HG03280 (cell line): ENCODE measurements around the gene ADNP.
"Not testable (repeated sequence)": the region's sequence is repeated elsewhere in the genome, so short reads cannot be mapped to it uniquely, and the experiment has no call there.

Experiments
- ATAC-seq: cut with Tn5 transposase; IDR thresholded peaks from one replicate; pipeline ENCODE4 v1.9.1; 2021; ENCODE audit warnings: mild to moderate bottlenecking, moderate library complexity; ENCODE audit not compliant: unreplicated experiment

ADNP gene

DNA sequence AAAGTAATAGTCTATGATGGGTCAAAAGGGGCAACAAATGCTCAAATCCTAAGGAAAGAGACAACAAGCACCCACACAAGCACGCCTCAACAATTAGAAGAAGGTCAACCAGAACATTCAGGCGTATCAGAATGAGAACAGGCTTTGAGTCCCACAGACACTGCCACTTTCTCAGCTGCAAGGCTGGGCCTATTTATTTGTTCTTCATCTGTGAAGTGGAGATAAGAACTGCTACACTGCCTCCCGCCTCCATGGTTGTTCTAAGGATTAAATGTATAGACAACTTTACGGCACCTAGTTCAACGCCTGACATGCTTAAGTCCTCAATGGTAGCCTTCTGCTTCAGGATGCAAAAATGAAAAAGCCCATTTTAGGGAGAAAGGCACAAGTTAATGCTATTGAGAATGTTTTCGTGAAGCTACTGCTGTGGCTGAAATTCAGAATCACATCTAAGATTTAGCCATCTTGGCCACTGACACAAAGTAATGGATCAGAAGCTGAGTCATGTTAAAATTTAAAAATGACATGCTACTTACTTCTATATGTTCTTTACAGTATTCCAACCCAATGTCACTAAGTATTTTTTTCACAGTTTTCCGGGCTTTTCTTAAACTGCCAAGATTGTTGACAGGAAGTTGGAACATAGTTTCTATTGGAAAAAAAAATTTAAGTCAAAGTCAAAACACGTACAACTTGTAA lies 27.7 kb downstream of the ADNP start:
- ATAC-seq: no peak

DNA sequence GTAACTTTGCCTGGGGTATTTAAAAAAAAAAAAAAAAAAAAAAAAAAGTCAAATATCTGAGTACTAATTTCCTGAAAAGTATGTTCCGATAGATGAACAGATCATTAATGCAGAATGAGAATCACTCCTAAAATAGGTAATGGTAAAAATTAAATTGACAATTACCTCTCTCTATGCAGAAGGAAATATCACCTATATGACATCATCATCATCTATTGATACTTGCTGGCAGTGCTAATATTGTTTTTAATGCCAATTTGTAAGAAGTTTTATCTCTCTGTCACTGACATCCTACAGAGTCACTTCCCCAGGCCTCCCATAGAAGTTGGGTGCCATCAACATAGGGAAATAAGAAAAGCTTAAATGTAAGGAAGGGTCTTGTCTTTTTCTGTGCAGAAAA lies 29.9 kb downstream of the ADNP start:
- no peak for ATAC-seq

DNA sequence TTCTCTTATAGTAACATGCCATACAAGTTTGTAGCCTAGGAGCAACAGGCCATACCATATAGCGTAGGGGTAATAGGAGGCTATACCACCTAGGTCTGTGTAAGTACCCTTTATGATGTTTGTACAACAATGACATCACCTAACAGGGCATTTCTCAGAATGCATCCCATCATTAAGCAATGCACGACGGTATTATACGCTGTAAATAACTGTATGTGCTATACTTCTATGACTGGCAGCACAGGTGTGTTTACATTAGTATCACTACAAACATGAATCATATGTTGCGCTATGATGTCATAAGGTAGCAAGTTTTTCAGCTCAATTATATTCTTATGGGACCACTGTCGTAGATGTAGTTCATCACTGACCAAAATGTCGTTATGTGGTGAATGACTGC lies 31.0 kb downstream of the ADNP start:
- ATAC-seq: no peak

DNA sequence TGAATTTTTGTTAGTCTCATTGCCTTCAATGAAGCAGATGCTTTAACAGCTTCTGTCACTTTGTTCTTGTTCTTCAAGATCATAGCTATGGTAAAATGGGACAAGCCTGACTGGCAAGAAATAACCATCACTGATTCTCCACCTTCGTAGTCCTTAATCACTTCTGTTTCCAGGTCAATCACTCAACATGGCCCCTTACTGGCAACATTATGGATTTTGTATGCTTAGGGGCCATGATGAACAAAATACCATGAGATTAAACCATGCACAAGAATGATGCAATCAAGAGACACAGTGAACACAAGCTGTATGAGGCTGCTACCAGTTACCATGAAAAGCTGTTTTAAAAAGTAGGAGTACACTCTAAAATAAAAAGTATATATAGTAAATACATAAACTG lies 32.8 kb downstream of the ADNP start:
- ATAC-seq: no peak

DNA sequence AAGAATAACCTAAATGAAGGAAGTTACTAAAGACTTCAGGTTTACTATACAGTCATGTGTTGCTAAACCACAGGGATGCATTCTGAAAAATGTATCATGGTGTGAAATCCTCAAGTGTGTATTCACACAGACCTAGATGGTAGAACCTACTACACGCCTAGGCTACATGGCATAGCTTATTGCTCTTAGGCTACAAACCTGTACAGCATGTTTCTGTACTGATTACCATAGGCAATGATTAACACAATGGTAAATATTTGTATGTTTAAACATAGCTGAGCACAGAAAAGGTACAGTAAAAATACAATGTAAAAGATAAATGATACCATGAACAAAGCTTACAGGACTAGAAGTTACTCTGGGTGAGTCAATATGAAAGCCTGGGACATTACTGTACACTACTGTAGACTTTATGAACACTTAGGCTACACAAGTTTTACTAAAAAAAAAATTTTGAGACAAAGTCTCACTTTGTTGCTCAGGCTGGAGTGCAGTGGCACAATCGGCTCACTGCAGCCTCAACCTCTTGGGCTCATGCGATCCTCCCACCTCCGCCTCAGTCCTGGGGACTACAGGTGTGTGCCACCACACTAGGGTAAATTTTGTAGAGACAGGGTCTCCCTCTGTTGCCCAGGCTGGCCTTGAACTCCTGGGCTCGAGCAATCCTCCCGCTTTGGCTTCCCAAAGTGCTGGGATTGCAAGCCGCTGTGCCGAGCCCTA lies 36.0 kb downstream of the ADNP start:
- no peak for ATAC-seq

DNA sequence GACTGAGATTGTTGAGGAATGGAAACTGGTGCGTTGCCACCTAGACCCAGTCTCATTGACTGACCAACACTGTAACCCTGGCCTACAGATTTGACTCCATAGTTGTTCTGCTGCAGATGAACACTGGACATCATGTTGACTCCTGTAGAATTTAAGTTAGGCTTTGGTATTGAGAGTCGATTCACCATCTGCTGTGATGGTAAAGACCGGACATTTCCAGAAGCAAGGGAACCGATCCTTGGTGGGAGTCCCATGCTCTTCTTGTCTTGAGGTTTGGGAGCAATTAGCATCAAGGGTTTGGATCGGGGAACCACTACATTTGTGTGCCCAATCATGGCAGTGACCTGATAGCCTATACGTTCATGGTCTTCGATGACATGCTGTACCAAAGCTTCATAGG lies 37.6 kb downstream of the ADNP start:
- ATAC-seq: no peak

DNA sequence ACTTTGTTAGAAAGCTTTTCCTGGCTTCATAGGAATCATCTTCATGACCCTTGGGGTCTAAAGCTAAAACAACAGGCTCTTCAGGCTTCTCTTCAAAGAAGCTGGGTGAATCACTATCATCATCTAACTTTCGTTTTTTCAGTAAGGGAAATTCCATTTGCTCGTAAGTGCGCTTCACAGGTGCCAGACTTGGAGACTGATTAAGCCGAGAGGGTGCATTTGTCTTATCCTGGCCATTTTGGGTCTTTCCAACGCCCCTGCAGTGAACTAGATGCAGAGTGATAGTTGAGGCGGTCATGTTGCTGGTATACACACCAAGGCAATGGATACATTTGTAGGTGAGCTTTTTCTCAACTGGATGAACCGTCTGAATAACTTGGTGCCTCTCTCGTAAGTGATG lies 38.8 kb downstream of the ADNP start:
- ATAC-seq: no peak

DNA sequence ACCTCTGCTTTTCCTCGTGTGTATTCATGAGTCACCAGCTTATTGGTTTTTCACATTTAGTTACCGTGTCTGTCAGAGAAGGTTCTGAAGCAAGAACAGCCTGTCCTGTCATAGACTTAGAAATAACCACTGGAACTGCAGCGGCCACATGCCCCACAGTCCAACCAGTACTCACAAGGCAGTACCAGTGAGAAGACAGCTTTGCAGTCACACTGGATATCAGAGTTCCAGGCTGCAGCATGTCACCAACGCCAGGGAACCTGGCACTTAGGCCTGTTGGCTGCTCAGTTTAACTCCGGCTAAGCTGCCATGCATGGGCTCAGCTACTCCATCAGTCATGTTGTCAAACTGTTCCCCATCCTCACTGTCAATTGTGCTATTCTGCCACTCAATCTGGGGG lies 40.1 kb downstream of the ADNP start:
- ATAC-seq: no peak

DNA sequence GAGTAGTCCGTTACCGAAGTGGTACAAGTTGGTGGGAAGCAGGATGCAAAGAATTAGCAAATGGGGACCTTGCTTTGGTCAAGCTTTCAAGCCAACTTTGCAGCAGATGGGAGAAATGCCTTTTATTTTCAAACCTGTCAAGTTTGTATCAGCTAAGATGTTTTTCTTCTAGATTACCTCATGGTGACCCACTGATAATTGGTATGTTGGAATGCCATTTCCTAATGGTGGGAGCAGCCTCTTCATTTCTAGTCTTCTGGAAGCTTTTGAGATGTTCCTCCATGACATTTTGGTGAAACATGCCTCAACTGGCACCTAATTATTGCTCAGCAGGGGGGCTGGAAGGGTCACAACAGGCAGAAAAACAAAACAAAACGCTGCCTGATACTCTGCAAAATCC lies 43.7 kb downstream of the ADNP start:
- no peak for ATAC-seq

DNA sequence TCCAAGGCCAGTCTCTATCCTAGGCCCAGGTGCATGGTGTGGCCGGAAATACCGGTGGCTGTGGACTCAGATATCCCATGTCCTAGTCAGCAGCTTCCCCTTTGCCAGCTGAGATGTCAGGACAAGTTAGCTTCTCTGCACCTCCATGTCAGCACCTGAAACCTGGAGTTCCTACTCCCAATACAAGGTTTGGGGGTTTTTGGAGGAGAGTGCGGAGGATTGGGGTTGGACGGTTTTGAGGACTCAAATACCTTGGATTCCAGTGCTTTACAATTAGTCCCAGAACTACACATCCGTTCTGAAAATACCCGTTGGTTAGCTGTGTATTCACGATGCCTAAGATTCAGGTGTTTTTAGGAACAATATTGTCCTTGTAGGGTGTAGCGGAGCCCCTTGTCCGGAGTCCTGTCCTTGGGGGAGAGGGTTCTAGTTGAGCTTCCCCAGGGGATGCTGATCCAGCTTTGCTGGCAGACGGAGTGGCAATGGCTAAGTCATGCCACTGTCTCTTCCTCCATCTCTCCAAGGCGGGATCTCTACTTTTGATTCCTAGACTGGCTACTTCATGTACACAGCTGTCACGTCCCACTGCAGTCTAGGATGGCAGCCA lies 45.0 kb downstream of the ADNP start:
- ATAC-seq: no peak

DNA sequence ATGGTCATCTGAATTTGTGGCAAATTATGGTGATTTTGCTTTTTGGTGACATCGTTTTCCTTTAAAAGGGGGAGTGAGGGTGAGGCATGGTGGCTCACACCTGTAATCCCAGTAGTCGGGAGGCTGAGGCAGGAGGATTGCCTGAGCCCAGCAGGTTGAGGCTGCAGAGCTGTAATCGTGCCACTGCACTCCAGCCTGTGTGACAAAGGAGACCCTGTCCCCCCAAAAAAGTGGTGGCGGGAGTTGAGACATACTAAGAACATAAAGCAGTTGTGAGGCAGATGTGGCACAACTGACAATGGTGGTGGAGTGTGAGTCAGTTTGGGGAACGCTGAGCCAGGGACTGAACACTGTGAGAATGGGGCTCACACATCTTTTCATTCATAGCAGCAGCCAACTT lies 45.5 kb downstream of the ADNP start:
- ATAC-seq: no peak

DNA sequence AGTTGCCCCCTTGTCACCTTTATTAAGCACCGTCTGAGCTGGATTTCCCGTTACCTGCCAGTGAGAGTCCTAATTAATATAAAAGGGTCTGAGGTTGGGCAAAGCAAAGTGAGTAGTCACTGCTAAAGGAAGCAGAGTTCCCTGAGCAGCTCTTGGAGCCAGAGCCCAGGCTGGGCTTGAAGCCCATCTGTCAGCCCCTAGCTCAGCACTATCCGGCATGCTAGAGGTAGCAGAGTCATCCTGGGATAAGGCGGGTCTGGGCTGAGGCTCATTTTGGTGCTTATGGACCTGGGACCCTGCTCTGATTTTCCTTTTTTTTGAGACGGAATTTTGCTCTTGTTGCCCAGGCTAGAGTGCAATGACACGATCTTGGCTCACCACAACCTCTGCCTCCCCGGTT lies 46.2 kb downstream of the ADNP start:
- no peak for ATAC-seq

DNA sequence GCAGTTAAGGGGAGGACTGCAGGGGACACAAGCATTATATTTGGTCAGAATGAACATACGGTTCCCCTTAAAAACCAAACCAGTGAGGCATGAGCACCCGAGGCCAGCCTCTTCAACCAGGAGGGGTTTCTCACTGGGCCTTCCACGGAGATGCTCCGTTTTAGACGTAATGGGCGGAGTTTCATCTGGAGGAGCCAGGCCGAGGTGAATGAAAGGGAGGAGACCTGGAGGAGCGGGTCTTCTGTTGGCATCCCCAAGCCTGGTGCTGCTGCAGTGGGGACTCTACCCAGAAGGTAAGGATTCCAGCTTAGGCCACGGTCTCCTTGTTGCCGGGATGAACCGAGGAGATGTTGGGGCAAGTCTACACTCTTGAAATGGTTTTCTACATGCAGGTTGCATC lies 47.4 kb downstream of the ADNP start:
- no peak for ATAC-seq

DNA sequence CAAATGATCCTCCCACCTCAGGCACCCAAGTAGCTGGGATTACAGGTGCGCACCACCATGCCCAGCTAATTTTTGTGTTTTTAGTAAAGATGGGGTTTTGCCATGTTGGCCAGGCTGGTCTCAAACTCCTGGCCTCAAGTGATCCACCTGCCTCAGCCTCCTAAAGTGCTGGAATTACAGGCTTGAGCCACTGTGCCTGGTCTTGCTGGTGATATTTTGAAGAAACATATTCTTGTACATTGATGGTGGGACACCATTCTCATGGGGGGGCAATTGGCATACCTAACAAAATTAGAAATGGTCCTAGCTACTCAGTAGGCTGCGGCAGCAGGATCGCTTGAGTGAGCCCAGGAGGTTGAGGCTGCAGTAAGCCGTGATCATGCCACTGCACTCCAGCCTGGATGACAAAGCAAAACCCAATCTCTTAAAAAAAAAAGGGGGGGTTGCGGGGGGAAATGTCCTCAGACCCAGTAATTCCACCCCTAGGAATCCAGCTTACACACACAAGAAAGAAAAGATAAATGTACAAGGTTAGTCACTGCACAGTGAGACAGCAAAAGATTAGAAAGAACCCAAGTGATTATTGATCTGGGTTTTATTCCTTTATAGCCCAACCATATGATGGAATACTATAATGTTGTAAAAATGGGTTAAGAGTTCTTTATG lies 49.3 kb downstream of the ADNP start:
- not testable (repeated sequence) for ATAC-seq

DNA sequence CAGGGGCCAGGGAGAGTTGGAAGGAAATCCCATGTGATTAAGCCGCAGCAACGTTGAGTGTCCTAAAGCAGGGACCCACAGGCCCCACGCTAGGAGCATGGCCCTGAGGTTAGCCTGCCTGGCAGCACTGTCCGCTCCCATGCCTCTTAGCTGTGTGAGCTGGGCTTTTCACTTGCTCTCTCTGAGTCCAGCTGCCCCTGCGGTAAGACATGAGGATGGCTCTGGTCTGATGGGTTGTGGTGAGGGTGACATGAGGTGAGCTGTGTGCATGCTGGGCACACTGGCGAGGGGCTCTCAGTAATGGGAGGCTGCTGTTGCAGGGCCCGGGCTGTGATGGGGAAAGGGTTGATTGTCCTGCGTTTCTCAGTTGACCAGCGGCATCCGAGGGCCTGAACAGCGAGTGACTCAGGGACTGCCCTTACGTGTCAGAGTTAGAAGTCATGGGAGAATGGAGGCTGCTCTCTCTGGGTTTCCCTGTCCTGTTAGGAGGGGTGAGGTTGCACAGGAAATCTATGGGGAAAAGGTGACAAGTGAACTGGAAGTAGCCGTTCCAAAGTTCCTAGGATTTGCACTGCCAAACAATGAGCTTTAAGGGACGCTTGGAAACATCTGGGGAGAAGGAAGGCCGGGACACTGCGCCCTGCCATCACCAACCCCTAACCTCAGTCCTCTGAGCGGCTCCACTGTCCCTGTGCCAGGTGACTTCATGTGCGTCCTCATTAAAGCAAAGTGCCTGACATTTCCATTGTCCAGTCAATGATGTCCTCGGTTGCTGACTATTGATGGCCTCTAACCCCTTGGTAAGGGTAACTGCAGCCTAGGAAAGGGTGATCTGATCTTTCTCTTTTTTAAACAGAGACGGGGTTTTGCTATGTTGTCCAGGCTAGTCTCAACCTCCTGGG lies 51.3 kb downstream of the ADNP start:
- ATAC-seq: no peak

DNA sequence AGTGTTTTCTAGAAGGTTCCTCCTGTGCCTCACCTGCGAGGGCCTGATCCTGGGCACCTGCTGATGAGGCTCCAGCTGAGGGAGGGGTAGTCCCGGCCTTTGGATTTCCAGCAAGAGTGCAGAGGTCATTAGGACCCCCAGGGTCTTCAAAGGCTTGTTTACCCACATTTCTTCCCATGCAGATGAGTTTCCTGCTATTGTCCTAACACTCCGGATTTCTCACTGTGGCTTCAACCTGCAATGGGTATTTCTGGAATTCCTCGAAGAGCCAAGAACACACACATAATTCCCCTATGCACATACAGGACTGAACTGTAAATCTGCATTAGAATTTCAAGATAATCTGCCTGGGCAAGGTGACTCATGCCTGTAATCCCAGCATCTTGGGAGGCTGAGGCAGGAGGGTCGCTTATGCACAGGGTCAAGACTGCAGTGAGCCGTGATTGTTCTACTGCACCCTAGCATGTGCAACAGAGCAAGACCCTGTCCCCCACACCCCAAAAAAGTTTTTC lies 53.9 kb downstream of the ADNP start:
- ATAC-seq: no peak

DNA sequence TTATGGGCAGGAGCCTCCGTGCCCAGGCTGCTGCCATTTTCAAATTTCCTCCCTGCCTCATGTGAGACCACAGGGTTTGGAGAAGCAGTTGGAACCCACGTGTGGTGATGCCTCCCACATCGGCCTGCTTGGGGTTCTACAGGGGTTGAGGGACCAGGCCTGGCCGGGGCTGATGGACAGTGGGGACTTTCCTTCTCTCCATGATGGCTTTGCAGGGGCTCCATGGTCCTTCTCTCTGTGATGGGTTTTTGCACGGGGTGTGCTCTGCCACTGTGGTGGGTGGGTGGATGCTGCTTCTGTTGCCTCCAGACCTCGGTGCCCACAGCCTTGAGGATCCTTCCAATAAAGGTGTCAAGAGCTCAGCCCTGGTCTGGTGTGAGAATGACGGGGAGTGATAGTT lies 54.4 kb downstream of the ADNP start:
- no peak for ATAC-seq

DNA sequence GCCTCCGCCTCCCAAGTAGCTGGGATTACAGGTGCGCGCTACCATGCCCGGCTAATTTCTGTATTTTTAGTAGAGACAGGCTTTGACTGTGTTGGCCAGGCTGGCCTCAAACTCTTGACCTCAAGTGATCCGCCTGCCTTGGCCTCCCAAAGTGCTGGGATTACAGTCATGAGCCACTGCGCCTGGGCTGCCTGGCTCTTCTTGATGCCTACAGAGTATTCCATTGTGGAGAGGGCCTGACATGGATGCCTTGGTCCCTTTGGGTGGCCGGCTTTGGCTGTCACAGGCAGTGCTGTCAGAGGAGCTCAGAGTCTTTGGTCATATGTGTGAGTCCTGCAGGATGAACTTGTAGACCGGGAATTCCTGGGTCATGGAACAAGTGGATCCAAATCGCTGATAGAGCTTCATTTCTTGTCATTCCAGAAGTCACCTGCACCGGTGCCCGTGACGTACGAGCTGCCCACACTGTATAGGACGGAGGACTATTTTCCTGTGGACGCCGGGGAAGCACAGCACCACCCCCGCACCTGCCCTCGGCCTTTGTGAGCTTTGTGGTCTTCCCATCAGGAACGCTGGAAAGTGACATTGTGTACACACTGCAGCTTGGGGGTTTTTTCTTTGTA lies 55.1 kb downstream of the ADNP start:
- no peak for ATAC-seq

DNA sequence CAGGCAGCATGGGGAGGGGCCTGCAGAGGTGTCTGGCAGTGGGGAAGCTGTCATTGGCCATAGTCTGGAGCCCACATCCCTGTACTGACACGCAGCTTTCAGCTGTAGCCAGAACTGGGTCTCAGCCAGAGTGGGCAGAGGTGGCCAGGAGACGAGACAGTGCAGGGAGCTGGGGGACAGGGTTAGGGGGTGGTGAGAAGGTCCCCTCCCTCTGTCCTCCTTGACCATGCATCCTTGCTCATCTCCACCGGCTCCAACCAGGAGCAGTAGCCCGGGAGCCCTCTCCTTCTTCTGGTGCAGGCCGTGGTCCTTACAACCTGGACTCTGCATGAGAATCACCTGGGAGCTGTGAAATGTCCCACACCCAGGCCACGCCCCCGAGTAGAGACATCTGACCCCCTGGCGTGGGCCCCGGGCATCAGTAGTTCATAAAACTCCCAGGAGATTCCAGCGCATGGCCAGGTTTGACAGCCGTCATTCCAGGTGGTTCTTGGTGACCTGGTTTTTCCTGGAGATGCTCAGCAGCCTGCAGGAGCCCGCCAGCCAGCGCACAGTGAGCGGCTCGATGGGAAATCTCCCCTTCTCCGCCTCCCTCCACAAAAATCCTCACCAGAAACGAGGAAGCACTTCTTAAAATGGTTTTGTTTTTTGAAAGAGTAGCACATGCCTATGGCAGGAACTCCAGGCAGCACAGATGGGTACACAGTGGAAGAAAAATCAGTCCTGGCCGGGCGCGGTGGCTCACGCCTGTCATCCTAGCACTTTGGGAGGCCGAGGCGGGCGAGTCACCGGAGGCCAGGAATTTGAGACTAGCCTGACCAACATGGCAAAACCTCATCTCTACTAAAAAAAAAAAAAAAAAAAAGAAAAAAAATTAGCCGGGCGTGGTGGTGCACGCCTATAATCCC lies 56.2 kb downstream of the ADNP start:
- no peak for ATAC-seq
